Skeletal muscle satellite cell (primary cell): ENCODE results near the gene FIGNL2.
"Not testable (repeated sequence)": the region's sequence is repeated elsewhere in the genome, so short reads cannot be mapped to it uniquely, and the experiment has no call there.

Experiments used
- H3K27me3 ChIP-seq: 2 replicates; pipeline ENCODE4 v1.7.0; 2013; ENCODE audit warnings: low read length; ENCODE audit not compliant: control insufficient read depth, insufficient read depth
- H3K36me3 ChIP-seq: 2 replicates; pipeline ENCODE4 v1.7.0; 2013; ENCODE audit warnings: mild to moderate bottlenecking, control low read depth, low read length; ENCODE audit not compliant: insufficient read depth
- H3K4me1 ChIP-seq: 2 replicates; pipeline ENCODE4 v1.7.0; 2013; ENCODE audit warnings: low read length; ENCODE audit not compliant: control insufficient read depth, insufficient read depth
- H3K4me2 ChIP-seq: 2 replicates; pipeline ENCODE4 v1.7.0; 2013; ENCODE audit warnings: mild to moderate bottlenecking, low read length
- H3K4me3 ChIP-seq: 2 replicates; pipeline ENCODE4 v1.7.0; 2013; ENCODE audit warnings: low read length
- H3K9ac ChIP-seq: 2 replicates; pipeline ENCODE4 v1.7.0; 2013; ENCODE audit warnings: mild to moderate bottlenecking, low read depth, low read length, moderate library complexity
- H3K9me3 ChIP-seq: replicated peaks from 2 replicates; pipeline ENCODE4 v1.7.0; 2013; ENCODE audit warnings: mild to moderate bottlenecking, control low read depth, low read length

Gene FIGNL2

DNA sequence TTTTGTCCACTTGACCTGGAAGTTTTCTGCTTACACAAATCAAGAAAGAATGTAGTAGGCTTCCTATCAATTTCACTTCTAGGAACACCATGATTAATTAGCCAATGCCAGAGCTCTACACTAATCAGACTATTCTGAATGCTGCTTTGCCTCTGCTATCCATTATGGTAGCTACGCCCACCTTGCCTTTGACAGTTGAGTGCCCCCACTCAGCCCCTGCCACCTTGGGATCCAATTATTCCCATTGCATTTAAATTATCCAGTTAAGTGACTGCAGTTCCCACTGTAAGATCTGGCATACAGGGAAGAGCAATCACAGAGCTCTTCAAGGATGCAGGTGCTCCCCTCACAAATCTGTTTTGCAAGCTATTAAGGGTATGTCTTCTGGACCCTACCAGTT, 47.5 kb downstream of the FIGNL2 start:
- Histone ChIP-seq H3K27me3 (no peaks in the 10 kb centered on the region), H3K9ac (no peak overlapping the region), H3K36me3 (peaks cover 18% of the 10 kb centered on the region), H3K4me2 (no peak overlapping the region), H3K9me3 (no peaks in the 10 kb centered on the region), H3K4me3 (no peak overlapping the region), H3K4me1 (no peaks in the 10 kb centered on the region)

DNA sequence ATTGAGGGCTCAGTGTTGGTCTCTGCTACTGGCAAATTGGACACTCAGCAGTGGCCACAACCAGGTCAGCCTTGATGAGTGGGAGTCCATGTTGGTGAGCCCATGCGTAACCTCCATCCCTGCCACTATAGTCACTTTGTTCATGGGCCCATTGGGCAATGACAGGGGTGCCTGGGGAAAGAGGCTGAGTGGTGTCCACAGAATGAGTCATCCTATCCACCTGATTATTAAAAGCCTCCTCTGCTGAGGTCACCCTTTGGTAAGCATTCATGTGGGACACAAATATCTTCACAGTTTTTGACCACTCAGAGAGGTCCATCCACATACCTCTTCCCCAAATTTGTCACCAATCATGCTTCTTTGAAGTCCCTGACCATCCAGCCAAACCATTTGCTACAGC, 50.0 kb downstream of the FIGNL2 start:
- no peak overlapping the region for H3K9ac ChIP-seq
- no peaks in the 10 kb centered on the region for H3K4me1 ChIP-seq
- H3K4me3 ChIP-seq: no peak overlapping the region
- no peaks in the 10 kb centered on the region for H3K27me3 ChIP-seq
- H3K36me3 ChIP-seq: peaks cover 33% of the 10 kb centered on the region
- H3K4me2 ChIP-seq: no peak overlapping the region
- H3K9me3 ChIP-seq: no peaks in the 10 kb centered on the region

DNA sequence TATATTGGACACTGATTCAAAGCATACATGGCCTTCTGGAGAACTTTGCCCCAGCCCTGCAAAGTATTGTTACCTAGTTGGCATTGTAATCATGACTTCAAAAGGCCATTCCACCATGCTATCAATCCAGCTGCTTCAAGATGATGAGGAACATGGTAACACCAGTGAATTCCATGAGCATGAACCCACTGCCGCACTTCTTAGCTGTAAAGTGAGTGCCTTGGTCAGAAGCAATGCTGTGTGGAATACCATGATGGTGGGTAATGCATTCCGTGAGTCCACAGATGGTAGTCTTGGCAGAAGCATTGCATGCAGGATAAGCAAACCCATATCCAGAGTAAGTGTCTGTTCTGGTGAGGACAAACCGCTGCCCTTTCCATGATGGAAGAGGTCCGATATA, 50.5 kb downstream of the FIGNL2 start:
- H3K4me1 ChIP-seq, H3K4me3 ChIP-seq, H3K9ac ChIP-seq, H3K4me2 ChIP-seq, H3K27me3 ChIP-seq, H3K9me3 ChIP-seq: not testable (repeated sequence)
- peaks cover 34% of the 10 kb centered on the region for H3K36me3 ChIP-seq

DNA sequence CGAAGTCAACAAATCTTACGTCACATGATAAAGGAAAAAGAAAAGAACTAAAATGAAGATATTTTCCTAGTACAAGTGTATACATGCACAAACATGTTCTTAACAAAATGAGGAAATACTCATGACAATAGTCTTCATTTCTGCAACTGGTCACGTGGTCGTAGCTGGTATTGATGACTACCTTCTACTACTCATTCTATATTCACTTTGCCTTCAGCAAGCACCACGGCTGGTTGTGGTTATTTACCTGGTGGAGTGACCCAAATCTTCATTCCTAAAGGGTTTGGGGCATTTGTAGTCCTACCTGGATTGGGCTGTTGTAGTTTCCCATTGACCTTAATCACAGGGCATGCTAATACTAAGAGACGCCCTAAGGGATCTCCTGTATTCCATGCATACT, 51.2 kb downstream of the FIGNL2 start:
- H3K4me2 ChIP-seq: no peak overlapping the region
- H3K4me1 ChIP-seq: peaks cover 4% of the 10 kb centered on the region
- H3K9me3 ChIP-seq: no peaks in the 10 kb centered on the region
- no peak overlapping the region for H3K4me3 ChIP-seq
- H3K27me3 ChIP-seq: no peaks in the 10 kb centered on the region
- peaks cover 40% of the 10 kb centered on the region for H3K36me3 ChIP-seq
- H3K9ac ChIP-seq: no peak overlapping the region

DNA sequence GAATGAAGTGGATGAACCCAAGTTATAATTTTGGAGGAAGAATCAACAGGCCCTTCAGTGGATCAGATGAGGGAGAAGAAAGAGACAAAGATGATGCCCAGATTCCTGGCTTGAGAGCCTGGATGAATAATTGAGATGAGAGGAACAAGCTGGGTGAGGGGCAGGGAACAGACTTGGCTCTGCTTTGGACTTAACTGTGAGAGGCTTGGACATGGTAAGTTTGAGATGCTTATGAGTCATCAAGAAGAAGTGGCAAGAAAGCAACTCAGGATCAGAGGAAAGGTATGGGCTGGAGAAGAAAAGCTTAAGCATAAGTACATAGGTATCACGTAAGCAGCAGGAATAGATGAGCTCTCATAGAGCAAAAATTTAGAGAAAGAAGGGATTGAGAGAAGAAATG, 55.3 kb downstream of the FIGNL2 start:
- Histone ChIP-seq H3K36me3 (peaks cover 67% of the 10 kb centered on the region), H3K27me3 (no peaks in the 10 kb centered on the region), H3K9me3 (no peaks in the 10 kb centered on the region), H3K4me1 (peaks cover 14% of the 10 kb centered on the region), H3K4me2 (no peak overlapping the region), H3K9ac (no peak overlapping the region), H3K4me3 (no peak overlapping the region)

DNA sequence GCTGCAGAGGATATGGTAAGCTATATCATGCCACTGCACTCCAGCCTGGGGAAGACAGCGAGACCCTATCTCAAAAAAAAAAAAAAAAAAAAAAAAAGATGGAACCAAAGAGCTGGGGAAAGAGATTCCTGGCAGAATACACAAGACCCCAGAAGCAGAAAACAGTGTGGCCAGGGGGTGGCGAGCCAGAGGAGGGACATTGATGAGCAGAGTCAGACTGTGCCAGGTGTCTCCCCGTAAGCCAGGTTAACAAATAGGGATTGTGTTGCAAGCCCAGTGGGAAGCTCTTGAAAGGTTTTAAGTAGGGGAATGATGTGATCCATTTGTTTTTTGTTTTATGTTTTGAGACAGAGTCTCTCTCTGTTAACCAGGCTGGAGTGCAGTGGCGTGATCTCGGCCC, 56.1 kb downstream of the FIGNL2 start:
- Histone ChIP-seq H3K4me3 (no peak overlapping the region), H3K9ac (no peak overlapping the region), H3K4me1 (peaks cover 15% of the 10 kb centered on the region), H3K9me3 (no peaks in the 10 kb centered on the region), H3K36me3 (peaks cover 68% of the 10 kb centered on the region), H3K27me3 (no peaks in the 10 kb centered on the region), H3K4me2 (no peak overlapping the region)

DNA sequence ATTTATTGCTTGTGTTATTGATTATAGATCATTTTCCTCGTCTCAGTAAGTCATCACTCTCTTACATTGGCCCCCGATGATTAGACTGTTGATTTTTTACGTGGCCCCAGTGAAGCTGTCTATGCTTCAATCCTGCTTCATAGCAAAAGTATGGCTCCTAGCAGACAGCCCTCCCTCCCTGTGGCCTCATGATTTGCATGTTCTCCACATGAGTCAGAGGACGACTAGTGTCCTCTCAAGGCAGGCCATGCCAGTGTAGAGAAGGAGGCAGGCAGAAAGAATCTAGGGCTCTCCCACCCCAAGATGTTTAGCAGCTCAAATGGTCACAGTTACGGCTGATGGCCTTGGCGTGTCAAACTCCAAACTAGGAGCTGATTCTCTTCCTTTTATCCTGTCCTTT, 59.6 kb downstream of the FIGNL2 start:
- Histone ChIP-seq H3K9ac (no peak overlapping the region), H3K36me3 (peaks cover 48% of the 10 kb centered on the region), H3K4me2 (peak overlapping the region; percentile 10), H3K4me3 (no peak overlapping the region), H3K4me1 (peaks cover 15% of the 10 kb centered on the region), H3K9me3 (no peaks in the 10 kb centered on the region), H3K27me3 (no peaks in the 10 kb centered on the region)

DNA sequence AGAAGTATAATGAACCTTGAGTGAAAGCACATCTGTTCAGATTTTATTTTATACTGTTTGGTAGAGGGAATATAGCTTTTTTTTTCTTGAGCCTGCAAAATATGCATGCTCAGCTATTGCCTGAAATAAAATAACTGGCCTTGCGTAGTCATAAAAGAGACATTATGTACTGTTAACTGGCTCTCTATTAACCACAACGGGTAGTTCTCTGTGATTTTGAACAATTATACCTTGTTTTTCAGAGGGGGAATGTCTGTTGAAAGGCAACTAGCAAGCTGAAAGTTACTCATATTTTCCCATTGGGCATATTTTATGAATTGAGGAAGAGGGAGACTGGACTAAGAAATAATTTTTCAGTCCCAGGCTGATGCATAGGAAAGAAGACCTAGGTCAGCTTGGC, 62.6 kb downstream of the FIGNL2 start:
- Histone ChIP-seq H3K4me1 (peaks cover 11% of the 10 kb centered on the region), H3K4me2 (no peak overlapping the region), H3K4me3 (no peak overlapping the region), H3K36me3 (peaks cover 45% of the 10 kb centered on the region), H3K9ac (no peak overlapping the region), H3K9me3 (no peaks in the 10 kb centered on the region), H3K27me3 (no peaks in the 10 kb centered on the region)

DNA sequence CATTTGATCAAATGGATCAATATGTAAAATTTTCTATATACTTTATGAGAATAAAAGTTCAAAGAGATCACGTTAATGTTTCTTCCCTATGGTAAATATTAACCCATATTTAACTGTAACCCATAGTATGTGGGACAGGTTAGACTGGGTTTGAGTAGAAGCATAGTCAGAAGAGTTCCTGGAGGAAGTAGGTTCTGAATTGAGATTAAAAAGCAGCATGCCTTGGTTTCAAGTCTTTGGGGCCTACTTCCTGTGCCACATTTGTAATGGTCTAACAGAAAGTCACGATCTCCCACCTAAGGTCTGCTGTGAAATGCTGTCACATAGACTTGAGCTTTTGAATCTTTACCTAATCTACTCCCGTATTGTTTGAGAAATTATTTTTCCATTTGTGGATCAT, 63.8 kb downstream of the FIGNL2 start:
- Histone ChIP-seq H3K4me2 (no peak overlapping the region), H3K27me3 (no peaks in the 10 kb centered on the region), H3K4me1 (peaks cover 11% of the 10 kb centered on the region), H3K36me3 (peaks cover 43% of the 10 kb centered on the region), H3K9me3 (no peaks in the 10 kb centered on the region), H3K4me3 (no peak overlapping the region), H3K9ac (no peak overlapping the region)

DNA sequence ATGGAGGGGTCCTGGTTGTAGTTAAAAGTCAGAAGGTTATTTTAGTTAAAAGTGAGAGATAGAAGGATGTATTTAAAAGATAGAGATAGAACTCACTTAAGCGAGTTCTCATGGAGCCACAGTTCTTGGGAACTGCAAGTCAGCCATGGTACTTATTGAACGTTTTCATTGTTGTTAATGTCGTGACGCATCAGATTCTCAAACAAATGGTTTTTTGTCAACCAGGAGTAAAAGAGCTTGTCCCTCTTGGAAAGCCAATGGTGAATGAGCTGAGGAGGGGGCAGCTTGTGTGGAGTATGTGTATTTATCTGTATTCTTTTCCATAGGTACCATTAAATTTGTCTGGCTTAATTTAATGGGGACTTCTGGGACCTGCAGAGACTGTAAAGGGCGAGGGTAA, 68.6 kb downstream of the FIGNL2 start:
- Histone ChIP-seq H3K27me3 (no peaks in the 10 kb centered on the region), H3K4me1 (no peaks in the 10 kb centered on the region), H3K4me2 (no peak overlapping the region), H3K9me3 (no peaks in the 10 kb centered on the region), H3K36me3 (peaks cover 48% of the 10 kb centered on the region), H3K9ac (no peak overlapping the region), H3K4me3 (no peak overlapping the region)

DNA sequence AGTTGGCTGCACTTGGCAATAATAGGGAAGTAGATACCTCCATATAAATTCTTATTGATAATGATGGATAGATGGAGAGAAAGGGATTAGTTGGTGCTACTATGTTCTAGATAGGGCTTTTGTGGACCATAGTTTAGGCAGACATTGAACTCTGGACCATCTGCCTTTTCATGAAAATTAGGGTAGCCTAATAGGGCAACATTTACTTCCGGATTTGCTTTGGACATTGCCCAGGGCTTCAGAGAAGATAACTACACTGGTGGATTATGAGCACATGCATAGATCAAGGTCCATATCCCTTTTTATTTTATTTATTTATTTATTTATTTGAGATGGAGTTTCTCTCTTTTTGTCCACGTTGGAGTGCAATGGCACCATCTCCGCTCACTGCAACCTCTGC, 70.5 kb downstream of the FIGNL2 start:
- peaks cover 7% of the 10 kb centered on the region for H3K9me3 ChIP-seq
- no peak overlapping the region for H3K9ac ChIP-seq
- no peaks in the 10 kb centered on the region for H3K27me3 ChIP-seq
- peaks cover 4% of the 10 kb centered on the region for H3K4me1 ChIP-seq
- H3K36me3 ChIP-seq: peaks cover 58% of the 10 kb centered on the region
- no peak overlapping the region for H3K4me2 ChIP-seq
- H3K4me3 ChIP-seq: no peak overlapping the region

DNA sequence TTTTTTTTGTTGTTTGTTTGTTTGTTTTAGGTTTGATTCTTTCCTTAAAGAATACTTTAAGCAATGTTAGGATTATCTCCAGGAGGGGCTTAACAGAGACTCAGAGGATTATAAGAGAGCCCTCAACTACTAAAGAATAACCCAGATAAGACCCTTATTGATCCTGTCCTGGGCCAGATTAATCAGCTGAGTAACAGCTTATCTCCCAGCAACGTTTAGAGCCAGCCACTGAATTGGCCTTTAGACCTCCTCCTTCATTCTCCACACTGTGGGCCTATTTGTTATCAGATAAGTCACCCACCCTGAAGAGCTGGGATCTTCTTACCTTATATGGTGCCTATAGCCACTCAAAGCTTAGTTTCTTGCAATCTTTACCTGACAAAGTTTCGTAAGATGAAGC, 71.1 kb downstream of the FIGNL2 start:
- H3K27me3 ChIP-seq: no peaks in the 10 kb centered on the region
- H3K9me3 ChIP-seq: peaks cover 7% of the 10 kb centered on the region
- no peak overlapping the region for H3K9ac ChIP-seq
- peaks cover 58% of the 10 kb centered on the region for H3K36me3 ChIP-seq
- no peak overlapping the region for H3K4me2 ChIP-seq
- no peak overlapping the region for H3K4me3 ChIP-seq
- peaks cover 5% of the 10 kb centered on the region for H3K4me1 ChIP-seq
